Measurements from ENCODE around the gene KCNC1.

GRCh38 chr11:17770048-17770652 lies 35.6 kb downstream of the KCNC1 start:
- TF ChIP-seq CHD4 (IDR thresholded peaks at IDR 0.05; ENCODE audit: borderline replicate concordance): no peak
- no peak for TF ChIP-seq CTCF (IDR thresholded peaks at IDR 0.05)
- TF ChIP-seq JUN (IDR thresholded peaks at IDR 0.05): no peak
- no peak for TF ChIP-seq POLR2A (IDR thresholded peaks at IDR 0.05; ENCODE audit: low read length)
- TF ChIP-seq CHD2 (IDR thresholded peaks at IDR 0.05; ENCODE audit: low read length, partially characterized antibody): no peak
- no peak for TF ChIP-seq EP300 (IDR thresholded peaks at IDR 0.05)
- TF ChIP-seq RCOR1 (IDR thresholded peaks at IDR 0.05; ENCODE audit: low read depth, low read length): no peak
- no peak for TF ChIP-seq MAFK (IDR thresholded peaks at IDR 0.05; ENCODE audit: partially characterized antibody)
- no peak for TF ChIP-seq RARB (CRISPR knock-in tag; IDR thresholded peaks at IDR 0.05)
- no peak for TF ChIP-seq RFX5 (IDR thresholded peaks at IDR 0.05)
- TF ChIP-seq ELK1 (IDR thresholded peaks at IDR 0.05; ENCODE audit: low read depth, low read length): no peak
- TF ChIP-seq RAD21 (conservative IDR thresholded peaks at IDR 0.05 in 1 of 2, IDR thresholded peaks at IDR 0.05 in 1 of 2): no peak

Data from A549 (cell line).